Mucosa of descending colon (tissue), 3 donors: ENCODE results near the gene SCD. TPM values are rescaled to one million over a fixed set of nuclear protein-coding genes. Genes with fewer than 3 reads are reported as not detected.

Experiments
- ATAC-seq: fragments of 200-7000 bp; cut with Tn5 transposase; one replicate; pipeline ENCODE4 v1.9.1; 2020; ENCODE audit warnings: mild to moderate bottlenecking, moderate library complexity
- DNase-seq, 3 donors: peaks; one replicate each; pipeline ENCODE4 v3.0.0-alpha.2; 2020
- H3K36me3 ChIP-seq: fragments of 200-600 bp; one replicate; pipeline ENCODE4 v1.8.0; 2021; ENCODE audit warnings: low read depth, mild to moderate bottlenecking
- H3K4me1 ChIP-seq: fragments of 200-600 bp; one replicate; pipeline ENCODE4 v1.8.0; 2021; ENCODE audit warnings: low read depth, mild to moderate bottlenecking
- H3K4me3 ChIP-seq: fragments of 200-600 bp; one replicate; pipeline ENCODE4 v1.8.0; 2021; ENCODE audit warnings: mild to moderate bottlenecking
- H3K9me3 ChIP-seq: fragments of 200-600 bp; one replicate; pipeline ENCODE4 v1.8.0; 2021; ENCODE audit warnings: mild to moderate bottlenecking
- CTCF ChIP-seq: fragments of 200-600 bp; IDR thresholded peaks from one replicate; pipeline ENCODE4 v1.8.0; 2022; ENCODE audit warnings: antibody characterized with exemption, mild to moderate bottlenecking
- intact Hi-C, 2 donors: fragments of 100-400 bp; cut with DNase I in 1 of 2; cut with micrococcal nuclease in 1 of 2; formaldehyde crosslinking; loops; one replicate each; pipeline versions ENCODE4 v1.11.0 to v1.11.1; 2022; cut with DNase I, micrococcal nuclease
- total RNA-seq, 3 donors: library from RNA; stranded (reverse); fragmentation: NEBNext Ultra II Directional in 2 of 3; extraction: Animal tissue kit (Norgen Biotek cat#: 25700) in 2 of 3; gene quantifications; one replicate each; pipeline versions ENCODE4 v1.2.1 to v1.2.4, GENCODE V29; 2021 to 2023
- donor health status: DM: no; HTN: no; CAD: no; lungs with moderate emphysema.
- donor health status: DM: no; HTN: no; CAD: no.
- donor health status: DM: no; HTN: yes; CAD: no.

The SCD gene
- total RNA-seq, 3 donors from 2014 or later, result 40.7 to 108 (median 83.5) TPM

GRCh38 chr10:100307684-100308083 is 39.3 kb upstream of the SCD start:
- no peaks in the 10 kb centered on the region for H3K36me3 ChIP-seq

GRCh38 chr10:100311298-100311697 is 35.7 kb upstream of the SCD start:
- H3K4me3 ChIP-seq, result no peak overlapping the region
- H3K36me3 ChIP-seq, result no peaks in the 10 kb centered on the region
- H3K9me3 ChIP-seq, result no peaks in the 10 kb centered on the region
- intact Hi-C loops, result no loop called here
- H3K4me1 ChIP-seq, result no peaks in the 10 kb centered on the region
- no peak for DNase-seq
- ATAC-seq, result no peak
- TF ChIP-seq CTCF, result no peak

More at GRCh38 chr10:100307684-100308083, 39.3 kb upstream of the SCD start:
- intact Hi-C loops, result no loop called here
- Histone ChIP-seq H3K9me3 (no peaks in the 10 kb centered on the region), H3K4me1 (no peaks in the 10 kb centered on the region), H3K4me3 (no peak overlapping the region)
- TF ChIP-seq CTCF, result no peak
- DNase-seq (no peak), ATAC-seq (no peak)

- intact Hi-C loops, result no loop called here
- TF ChIP-seq CTCF, result no peak
- Histone ChIP-seq H3K36me3 (no peaks in the 10 kb centered on the region), H3K4me1 (no peaks in the 10 kb centered on the region), H3K4me3 (no peak overlapping the region), H3K9me3 (no peaks in the 10 kb centered on the region)
- no peak for DNase-seq
- no peak for ATAC-seq
Measured at GRCh38 chr10:100315615-100316014, 31.4 kb upstream of the SCD start.

GRCh38 chr10:100318207-100318606 is 28.8 kb upstream of the SCD start:
- H3K9me3 ChIP-seq, result no peaks in the 10 kb centered on the region
- ATAC-seq (no peak), DNase-seq (no peak)
- H3K4me1 ChIP-seq, result no peaks in the 10 kb centered on the region
- no peak for TF ChIP-seq CTCF
- H3K4me3 ChIP-seq, result no peak overlapping the region
- intact Hi-C loops, result no loop called here
- H3K36me3 ChIP-seq, result no peaks in the 10 kb centered on the region

- H3K4me1 ChIP-seq, result no peaks in the 10 kb centered on the region
- no peaks in the 10 kb centered on the region for H3K36me3 ChIP-seq
- intact Hi-C loops, result no loop called here
- DNase-seq, result no peak
- no peaks in the 10 kb centered on the region for H3K9me3 ChIP-seq
- no peak for TF ChIP-seq CTCF
- no peak for ATAC-seq
- H3K4me3 ChIP-seq, result no peak overlapping the region
Measured at GRCh38 chr10:100319707-100320402, 27.2 kb upstream of the SCD start.

- intact Hi-C loops, result no loop called here
- TF ChIP-seq CTCF, result no peak
- DNase-seq, result no peak
Measured at GRCh38 chr10:100325158-100325557, 21.9 kb upstream of the SCD start.

More at GRCh38 chr10:100325158-100325557, 21.9 kb upstream of the SCD start:
- no peaks in the 10 kb centered on the region for H3K9me3 ChIP-seq
- H3K4me1 ChIP-seq, result no peaks in the 10 kb centered on the region
- H3K4me3 ChIP-seq, result no peak overlapping the region
- H3K36me3 ChIP-seq, result no peaks in the 10 kb centered on the region
- no peak for ATAC-seq
